Smooth muscle cell (in vitro differentiated cells): ENCODE measurements around the gene BBOF1. TPM values are rescaled to one million over a fixed set of nuclear protein-coding genes. Genes with fewer than 3 reads are reported as not detected.
"Not testable (repeated sequence)": the region's sequence is repeated elsewhere in the genome, so short reads cannot be mapped to it uniquely, and the experiment has no call there.

Source experiments
- DNase-seq: peaks from one replicate; lab custom pipeline; 2025; ENCODE audit not compliant: unreplicated experiment; lab: John Stamatoyannopoulos, UW
- H2AFZ ChIP-seq: fragments of 200-600 bp; sonication (generic); 2 replicates; pipeline ENCODE4 v1.6.0; 2016; ENCODE audit warnings: antibody characterized with exemption, low read depth, mild to moderate bottlenecking
- H3F3A ChIP-seq: fragments of 200-600 bp; sonication (generic); 2 replicates; pipeline ENCODE4 v1.6.0; 2017; ENCODE audit warnings: antibody characterized with exemption, low read depth
- H3K27ac ChIP-seq: fragments of 200-600 bp; sonication (generic); 2 replicates; pipeline ENCODE4 v1.5.1; 2016; ENCODE audit warnings: low read depth, mild to moderate bottlenecking
- H3K27me3 ChIP-seq: fragments of 200-600 bp; sonication (generic); 2 replicates; pipeline ENCODE4 v1.6.1; 2016; ENCODE audit warnings: low read depth, mild to moderate bottlenecking
- H3K36me3 ChIP-seq: fragments of 200-600 bp; sonication (generic); 2 replicates; pipeline ENCODE4 v1.5.1; 2016; ENCODE audit warnings: low read depth
- H3K4me1 ChIP-seq: fragments of 200-600 bp; sonication (generic); 2 replicates; pipeline ENCODE4 v1.5.1; 2016; ENCODE audit warnings: low read depth
- H3K4me2 ChIP-seq: fragments of 200-600 bp; sonication (generic); 2 replicates; pipeline ENCODE4 v1.6.0; 2016; ENCODE audit warnings: mild to moderate bottlenecking
- H3K4me3 ChIP-seq: fragments of 200-600 bp; sonication (generic); 2 replicates; pipeline ENCODE4 v1.5.1; 2016; ENCODE audit warnings: mild to moderate bottlenecking
- H3K79me2 ChIP-seq: fragments of 200-600 bp; sonication (generic); 2 replicates; pipeline ENCODE4 v1.6.0; 2016; ENCODE audit warnings: low read depth, mild to moderate bottlenecking
- H3K9ac ChIP-seq: fragments of 200-600 bp; sonication (generic); 2 replicates; pipeline ENCODE4 v1.6.0; 2016; ENCODE audit warnings: low read depth
- H3K9me3 ChIP-seq: fragments of 200-600 bp; sonication (generic); replicated peaks from 2 replicates; pipeline ENCODE4 v1.5.1; 2016; ENCODE audit warnings: low read depth
- H4K20me1 ChIP-seq: fragments of 200-600 bp; sonication (generic); 2 replicates; pipeline ENCODE4 v1.6.0; 2016; ENCODE audit warnings: low read depth
- WGBS: methylation state at CpG from one replicate; pipeline ENCODE4 v1.1.7; 2016; ENCODE audit warnings: low lambda C conversion rate; 5-methylcytosine and 5-hydroxymethylcytosine counted together
- polyA plus RNA-seq: library from polyadenylated mRNA; unstranded; fragments of >200 nt; fragmentation: Nextera tagmentation; extraction: Ambion mirVana; gene quantifications from 2 replicates; pipeline ENCODE4 v1.2.1, GENCODE V29; 2016
- total RNA-seq: library from RNA; depleted of rRNA; stranded (reverse); fragments of >200 nt; gene quantifications from 2 replicates; pipeline ENCODE4 v1.2.3, GENCODE V29; 2014
- TF ChIP-seq, protein P1 (sequence below): fragments of 200-600 bp; sonication (generic); IDR thresholded peaks from 2 replicates; pipeline ENCODE4 v1.5.1; 2017; ENCODE audit warnings: borderline replicate concordance, mild to moderate bottlenecking, antibody characterized with exemption; ENCODE audit not compliant: insufficient read depth, poor library complexity, severe bottlenecking

The BBOF1 gene
- total and polyA plus RNA-seq, 2 experiments from 2014 or later, result 6.4 to 6.5 TPM

DNA sequence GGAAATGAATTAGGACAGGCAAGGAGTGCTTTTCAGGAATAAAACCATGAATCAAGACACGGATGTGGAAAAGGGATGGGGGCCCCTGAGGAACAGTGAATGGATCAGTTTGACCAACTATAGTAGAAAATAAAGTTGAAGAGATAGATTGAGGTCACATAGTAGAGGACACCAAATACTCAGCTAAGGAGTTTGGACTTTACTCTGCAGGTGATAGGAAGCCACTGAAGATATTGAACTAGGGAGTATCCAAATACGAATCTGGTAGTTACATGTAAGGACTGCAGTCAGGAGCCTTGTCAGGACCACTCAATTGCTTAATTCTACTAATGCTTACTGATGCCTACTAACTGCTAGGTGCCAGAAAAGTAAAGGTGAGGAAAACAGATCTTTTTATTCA lies 20.4 kb upstream of the BBOF1 start:
- no peaks in the 10 kb centered on the region for H3K79me2 ChIP-seq
- TF ChIP-seq, protein P1, sequence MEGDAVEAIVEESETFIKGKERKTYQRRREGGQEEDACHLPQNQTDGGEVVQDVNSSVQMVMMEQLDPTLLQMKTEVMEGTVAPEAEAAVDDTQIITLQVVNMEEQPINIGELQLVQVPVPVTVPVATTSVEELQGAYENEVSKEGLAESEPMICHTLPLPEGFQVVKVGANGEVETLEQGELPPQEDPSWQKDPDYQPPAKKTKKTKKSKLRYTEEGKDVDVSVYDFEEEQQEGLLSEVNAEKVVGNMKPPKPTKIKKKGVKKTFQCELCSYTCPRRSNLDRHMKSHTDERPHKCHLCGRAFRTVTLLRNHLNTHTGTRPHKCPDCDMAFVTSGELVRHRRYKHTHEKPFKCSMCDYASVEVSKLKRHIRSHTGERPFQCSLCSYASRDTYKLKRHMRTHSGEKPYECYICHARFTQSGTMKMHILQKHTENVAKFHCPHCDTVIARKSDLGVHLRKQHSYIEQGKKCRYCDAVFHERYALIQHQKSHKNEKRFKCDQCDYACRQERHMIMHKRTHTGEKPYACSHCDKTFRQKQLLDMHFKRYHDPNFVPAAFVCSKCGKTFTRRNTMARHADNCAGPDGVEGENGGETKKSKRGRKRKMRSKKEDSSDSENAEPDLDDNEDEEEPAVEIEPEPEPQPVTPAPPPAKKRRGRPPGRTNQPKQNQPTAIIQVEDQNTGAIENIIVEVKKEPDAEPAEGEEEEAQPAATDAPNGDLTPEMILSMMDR, result no peak
- no peaks in the 10 kb centered on the region for H3K36me3 ChIP-seq
- H4K20me1 ChIP-seq, result no peaks in the 10 kb centered on the region
- DNase-seq, result no peak
- H3K9ac ChIP-seq, result no peak overlapping the region
- H3K4me3 ChIP-seq, result no peak overlapping the region
- no peaks in the 10 kb centered on the region for H3K9me3 ChIP-seq
- no peak overlapping the region for H3K4me2 ChIP-seq
- no peaks in the 10 kb centered on the region for H3K4me1 ChIP-seq
- no peak overlapping the region for H2AFZ ChIP-seq
- 100% methylated on average over 2 of the region's 2 CpGs for WGBS
- no peaks in the 10 kb centered on the region for H3K27me3 ChIP-seq
- H3F3A ChIP-seq, result no peaks in the 10 kb centered on the region
- H3K27ac ChIP-seq, result no peak overlapping the region

DNA sequence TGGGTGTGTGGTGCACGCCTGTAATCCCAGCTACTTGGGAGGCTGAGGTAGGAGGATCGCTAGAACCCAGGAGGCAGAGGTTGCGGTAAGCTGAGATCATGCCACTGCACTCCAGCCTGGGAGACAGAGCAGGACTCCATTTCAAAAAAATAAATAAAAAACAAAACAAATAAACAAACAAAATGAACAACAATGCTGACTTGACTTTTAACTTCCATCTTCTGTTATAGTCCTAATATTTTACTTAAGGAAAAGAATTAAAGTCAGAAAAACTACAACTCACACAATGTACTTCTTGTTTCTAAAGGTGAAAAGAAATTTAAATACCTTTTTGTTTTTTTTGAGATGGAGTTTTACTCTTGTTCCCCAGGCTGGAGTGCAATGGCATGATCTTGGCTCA lies 13.5 kb upstream of the BBOF1 start:
- H3K4me3 ChIP-seq, H3K27me3 ChIP-seq, H3K27ac ChIP-seq, H3K4me1 ChIP-seq, DNase-seq, H3K79me2 ChIP-seq, H3K36me3 ChIP-seq, H4K20me1 ChIP-seq, H3K4me2 ChIP-seq, H3K9ac ChIP-seq, H3K9me3 ChIP-seq, H3F3A ChIP-seq, H2AFZ ChIP-seq: not testable (repeated sequence)
- 100% methylated on average over 3 of the region's 3 CpGs for WGBS

DNA sequence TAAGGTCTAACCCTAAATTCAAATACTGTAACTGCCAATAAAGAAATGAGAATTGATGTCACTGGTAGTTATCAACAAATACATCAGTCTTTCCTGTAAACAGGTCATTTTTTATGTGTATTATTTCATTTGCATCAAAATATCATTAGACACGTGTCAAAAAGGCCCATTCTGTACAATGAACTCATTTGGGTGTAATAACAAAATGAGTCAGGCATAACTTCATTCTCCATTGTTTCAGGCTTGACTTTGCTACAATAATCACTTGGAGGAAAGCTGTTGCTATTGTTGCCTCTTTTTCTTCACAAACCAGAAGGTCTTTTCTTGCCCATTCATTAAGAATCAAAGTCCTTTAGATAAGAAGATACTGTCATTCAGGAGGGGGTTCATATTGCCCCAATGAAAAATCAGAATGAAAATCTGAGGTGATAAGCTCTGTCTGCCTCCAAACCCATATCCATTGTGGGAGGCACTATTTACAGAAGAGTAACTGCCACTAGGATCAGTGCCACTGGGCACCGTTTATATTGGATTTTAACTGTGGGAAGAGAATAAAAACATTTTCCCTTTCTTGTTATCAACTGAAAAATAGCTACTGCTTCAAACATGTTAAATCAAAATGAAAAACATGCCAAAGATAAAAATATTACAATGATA lies 10.2 kb upstream of the BBOF1 start:
- Histone ChIP-seq H3F3A (no peaks in the 10 kb centered on the region), H3K4me1 (no peaks in the 10 kb centered on the region), H3K27ac (no peak overlapping the region), H4K20me1 (no peaks in the 10 kb centered on the region), H3K79me2 (no peaks in the 10 kb centered on the region), H3K27me3 (no peaks in the 10 kb centered on the region), H3K36me3 (no peaks in the 10 kb centered on the region), H3K9ac (no peak overlapping the region), H3K4me3 (no peak overlapping the region), H3K9me3 (no peaks in the 10 kb centered on the region), H3K4me2 (no peak overlapping the region), H2AFZ (no peak overlapping the region)
- WGBS, result 92% methylated on average over 2 of the region's 2 CpGs
- DNase-seq, result no peak
- TF ChIP-seq, protein P1, result no peak

DNA sequence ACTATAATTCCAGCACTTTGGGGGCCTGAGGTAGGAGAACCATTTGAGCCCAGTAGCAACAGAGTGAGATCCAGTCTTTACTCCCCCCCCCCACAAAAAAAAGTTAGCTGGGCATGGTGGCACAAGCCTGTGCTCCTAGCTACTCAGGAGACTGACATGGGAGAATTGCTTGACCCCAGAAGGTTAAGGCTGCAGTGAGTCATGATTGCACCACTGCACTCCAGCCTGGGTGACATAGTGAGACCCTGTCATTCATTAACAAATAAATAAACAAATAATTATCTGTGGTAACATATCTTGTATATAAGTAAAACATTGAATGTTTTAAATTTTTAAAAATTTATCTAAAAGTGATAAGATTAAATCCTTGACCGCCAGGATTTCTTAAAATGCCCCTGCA lies 4.8 kb upstream of the BBOF1 start:
- WGBS, result 93% methylated on average over 1 of the region's 1 CpG
- H4K20me1 ChIP-seq, result no peaks in the 10 kb centered on the region
- no peaks in the 10 kb centered on the region for H3K4me1 ChIP-seq
- no peaks in the 10 kb centered on the region for H3K79me2 ChIP-seq
- no peak overlapping the region for H2AFZ ChIP-seq
- no peak overlapping the region for H3K4me3 ChIP-seq
- no peak overlapping the region for H3K9ac ChIP-seq
- H3K9me3 ChIP-seq, result no peaks in the 10 kb centered on the region
- H3K36me3 ChIP-seq, result no peaks in the 10 kb centered on the region
- H3K4me2 ChIP-seq, result no peak overlapping the region
- H3K27me3 ChIP-seq, result no peaks in the 10 kb centered on the region
- H3F3A ChIP-seq, result peaks cover 3% of the 10 kb centered on the region
- TF ChIP-seq, protein P1, result no peak
- DNase-seq, result no peak
- no peak overlapping the region for H3K27ac ChIP-seq
